Measurements from ENCODE around the gene TEX9.

Gene TEX9

GRCh38 chr15:56445746-56446145 is 80.5 kb downstream of the TEX9 start:
- TF ChIP-seq ZFP3 (CRISPR knock-in tag; IDR thresholded peaks at IDR 0.05), result no peak
- TF ChIP-seq CREB5 (CRISPR knock-in tag; IDR thresholded peaks at IDR 0.05; ENCODE audit: low read depth), result no peak
- no peak for TF ChIP-seq TSHZ2 (CRISPR knock-in tag; IDR thresholded peaks at IDR 0.05)
- no peak for TF ChIP-seq ZNF70 (CRISPR knock-in tag; IDR thresholded peaks at IDR 0.05)
- TF ChIP-seq CSRNP3 (CRISPR knock-in tag; IDR thresholded peaks at IDR 0.05), result no peak
- no peak for TF ChIP-seq ESRRG (CRISPR knock-in tag; IDR thresholded peaks at IDR 0.05)
- no peak for TF ChIP-seq ISL1 (CRISPR knock-in tag; IDR thresholded peaks at IDR 0.05)
- TF ChIP-seq OSR1 (CRISPR knock-in tag; IDR thresholded peaks at IDR 0.05), result no peak

GRCh38 chr15:56454836-56455235 is 89.6 kb downstream of the TEX9 start:
- ATAC-seq, result no peak
- TF ChIP-seq PATZ1 (CRISPR knock-in tag; IDR thresholded peaks at IDR 0.05; ENCODE audit: borderline replicate concordance) (no peak), RARB (CRISPR knock-in tag; IDR thresholded peaks at IDR 0.05) (no peak), ESRRG (CRISPR knock-in tag; IDR thresholded peaks at IDR 0.05) (no peak), ZC3H10 (CRISPR knock-in tag; IDR thresholded peaks at IDR 0.05) (no peak), CSRNP3 (CRISPR knock-in tag; IDR thresholded peaks at IDR 0.05) (no peak), ZNF8 (CRISPR knock-in tag; IDR thresholded peaks at IDR 0.05) (no peak), ZNF565 (CRISPR knock-in tag; conservative IDR thresholded peaks at IDR 0.05; ENCODE audit: low read depth) (no peak), GLIS3 (CRISPR knock-in tag; IDR thresholded peaks at IDR 0.05) (no peak), ISL1 (CRISPR knock-in tag; IDR thresholded peaks at IDR 0.05) (no peak), OSR1 (CRISPR knock-in tag; IDR thresholded peaks at IDR 0.05) (no peak), BACH2 (CRISPR knock-in tag; IDR thresholded peaks at IDR 0.05; ENCODE audit: borderline replicate concordance) (no peak), POU6F1 (CRISPR knock-in tag; IDR thresholded peaks at IDR 0.05; ENCODE audit: borderline replicate concordance, low read depth) (no peak), ZFP30 (CRISPR knock-in tag; IDR thresholded peaks at IDR 0.05) (no peak)

More at GRCh38 chr15:56445746-56446145, 80.5 kb downstream of the TEX9 start:
- no peak for ATAC-seq

GRCh38 chr15:56456229-56456628 is 91.0 kb downstream of the TEX9 start:
- ATAC-seq, result no peak
- TF ChIP-seq GLIS3 (CRISPR knock-in tag; IDR thresholded peaks at IDR 0.05), result no peak
- TF ChIP-seq BACH2 (CRISPR knock-in tag; IDR thresholded peaks at IDR 0.05; ENCODE audit: borderline replicate concordance), result no peak
- TF ChIP-seq PPARA (CRISPR knock-in tag; IDR thresholded peaks at IDR 0.05; ENCODE audit: borderline replicate concordance), result no peak
- TF ChIP-seq CSRNP3 (CRISPR knock-in tag; IDR thresholded peaks at IDR 0.05), result no peak
- TF ChIP-seq TCF4 (CRISPR knock-in tag; IDR thresholded peaks at IDR 0.05; ENCODE audit: borderline replicate concordance), result no peak
- TF ChIP-seq ZC3H10 (CRISPR knock-in tag; IDR thresholded peaks at IDR 0.05), result no peak
- TF ChIP-seq ZNF8 (CRISPR knock-in tag; IDR thresholded peaks at IDR 0.05), result no peak
- TF ChIP-seq ZNF70 (CRISPR knock-in tag; IDR thresholded peaks at IDR 0.05), result no peak
- no peak for TF ChIP-seq ISL1 (CRISPR knock-in tag; IDR thresholded peaks at IDR 0.05)
- TF ChIP-seq ZNF565 (CRISPR knock-in tag; conservative IDR thresholded peaks at IDR 0.05; ENCODE audit: low read depth), result no peak
- no peak for TF ChIP-seq CREB5 (CRISPR knock-in tag; IDR thresholded peaks at IDR 0.05; ENCODE audit: low read depth)
- TF ChIP-seq OSR1 (CRISPR knock-in tag; IDR thresholded peaks at IDR 0.05), result no peak
- TF ChIP-seq RARB (CRISPR knock-in tag; IDR thresholded peaks at IDR 0.05), result no peak
- no peak for TF ChIP-seq TSHZ2 (CRISPR knock-in tag; IDR thresholded peaks at IDR 0.05)
